A673 (cell line): ENCODE data around the gene CFAP61.

Experiments used
- EZH2 ChIP-seq: fragments of 200-600 bp; sonication (generic); IDR thresholded peaks from 2 replicates; pipeline ENCODE4 v1.6.1; 2017; ENCODE audit warnings: borderline replicate concordance, low read depth, mild to moderate bottlenecking, mixed read lengths, antibody characterized with exemption, low read length; ENCODE audit not compliant: poor library complexity, severe bottlenecking
- TF ChIP-seq, protein P1 (sequence below): fragments of 300-800, 200-600 bp; sonication (generic); conservative IDR thresholded peaks from 2 replicates; pipeline ENCODE4 v1.5.1; 2017; ENCODE audit warnings: low read depth, mild to moderate bottlenecking, antibody characterized with exemption, low read length, moderate library complexity, mixed read lengths

DNA sequence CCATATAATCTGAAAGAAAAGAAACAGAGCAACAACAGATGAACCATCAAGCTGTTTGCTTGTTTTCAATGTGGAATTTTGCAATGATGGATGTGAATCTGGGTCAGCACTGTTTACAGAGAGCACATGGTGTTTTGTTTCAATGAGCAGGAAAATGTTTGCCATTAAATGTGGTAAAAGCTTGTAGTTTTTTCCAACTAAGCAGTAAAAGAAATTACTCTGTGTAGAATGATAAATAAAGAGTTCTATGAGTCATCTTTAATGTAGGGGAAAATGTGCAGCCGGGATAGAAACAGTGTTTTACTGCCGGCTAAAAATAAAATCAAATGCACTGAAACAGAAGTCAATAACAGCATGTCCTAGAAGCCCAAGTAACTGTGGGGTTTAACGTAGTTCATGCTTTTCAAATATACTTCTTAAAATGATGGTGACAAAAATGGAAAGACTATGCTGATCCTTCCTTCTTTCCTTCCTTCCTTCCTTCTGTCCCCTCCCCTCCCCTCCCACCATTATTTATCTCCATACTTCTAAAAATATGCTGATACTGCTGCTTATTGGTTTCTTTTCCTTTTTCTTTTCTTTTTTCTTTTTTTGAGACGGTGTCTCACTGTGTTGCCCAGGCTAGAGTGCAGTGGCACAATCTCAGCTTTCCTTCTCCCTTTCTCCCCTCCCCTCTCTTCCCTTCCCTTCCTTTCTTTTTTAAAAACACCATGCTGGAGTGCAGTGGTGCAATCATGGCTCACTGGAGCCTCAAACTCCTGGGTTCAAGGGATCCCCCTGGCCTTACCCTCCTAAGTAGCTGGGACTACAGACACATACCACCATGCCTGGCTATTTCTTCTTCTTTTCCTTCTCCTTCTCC lies 41.5 kb upstream of the CFAP61 start:
- TF ChIP-seq, protein P1, sequence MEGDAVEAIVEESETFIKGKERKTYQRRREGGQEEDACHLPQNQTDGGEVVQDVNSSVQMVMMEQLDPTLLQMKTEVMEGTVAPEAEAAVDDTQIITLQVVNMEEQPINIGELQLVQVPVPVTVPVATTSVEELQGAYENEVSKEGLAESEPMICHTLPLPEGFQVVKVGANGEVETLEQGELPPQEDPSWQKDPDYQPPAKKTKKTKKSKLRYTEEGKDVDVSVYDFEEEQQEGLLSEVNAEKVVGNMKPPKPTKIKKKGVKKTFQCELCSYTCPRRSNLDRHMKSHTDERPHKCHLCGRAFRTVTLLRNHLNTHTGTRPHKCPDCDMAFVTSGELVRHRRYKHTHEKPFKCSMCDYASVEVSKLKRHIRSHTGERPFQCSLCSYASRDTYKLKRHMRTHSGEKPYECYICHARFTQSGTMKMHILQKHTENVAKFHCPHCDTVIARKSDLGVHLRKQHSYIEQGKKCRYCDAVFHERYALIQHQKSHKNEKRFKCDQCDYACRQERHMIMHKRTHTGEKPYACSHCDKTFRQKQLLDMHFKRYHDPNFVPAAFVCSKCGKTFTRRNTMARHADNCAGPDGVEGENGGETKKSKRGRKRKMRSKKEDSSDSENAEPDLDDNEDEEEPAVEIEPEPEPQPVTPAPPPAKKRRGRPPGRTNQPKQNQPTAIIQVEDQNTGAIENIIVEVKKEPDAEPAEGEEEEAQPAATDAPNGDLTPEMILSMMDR, result no peak
- TF ChIP-seq EZH2, result no peak
